PC-3 (cell line): ENCODE data around the gene CRAMP1. TPM values are rescaled to one million over a fixed set of nuclear protein-coding genes. Genes with fewer than 3 reads are reported as not detected.

Experiments
- ATAC-seq: fragments of 200-7000 bp; cut with Tn5 transposase; 2 replicates; pipeline ENCODE4 v1.9.1; 2020; ENCODE audit warnings: mild to moderate bottlenecking, moderate library complexity
- BruUV-seq: library from RNA; stranded (reverse); fragments of 400-500 nt; replicated peaks from 2 replicates; lab custom pipeline; 2021; lab: Mats Ljungman, UMichigan
- CTCF ChIA-PET: fragments of 300-600 bp; sonication (Branson Sonifier 250); formaldehyde crosslinking; loops from one replicate; lab custom pipeline; 2022; ENCODE audit warnings: antibody characterized with exemption; lab: Charles Lee
- POLR2A ChIA-PET: fragments of 300-600 bp; sonication (Branson Sonifier 250); formaldehyde crosslinking; loops from one replicate; lab custom pipeline; 2022; ENCODE audit warnings: antibody characterized with exemption; ENCODE audit not compliant: unreplicated experiment; lab: Charles Lee
- DNase-seq: peaks from one replicate; pipeline ENCODE4 v3.0.0-alpha.2; 2015
- H2AFZ ChIP-seq: fragments of 300-600 bp; sonication (generic); 2 replicates; pipeline ENCODE4 v1.6.0; 2016; ENCODE audit warnings: antibody characterized with exemption, low read length
- H3F3A ChIP-seq: fragments of 300-600 bp; sonication (generic); one replicate; pipeline ENCODE4 v1.6.0; 2017; ENCODE audit warnings: antibody characterized with exemption, low read length, control low read depth, mild to moderate bottlenecking; ENCODE audit not compliant: unreplicated experiment
- H3K27ac ChIP-seq: fragments of 300-600 bp; sonication (generic); 2 replicates; pipeline ENCODE4 v1.5.1; 2016; ENCODE audit warnings: mild to moderate bottlenecking, low read length
- H3K27me3 ChIP-seq: fragments of 300-600 bp; sonication (generic); 2 replicates; pipeline ENCODE4 v1.6.1; 2016; ENCODE audit warnings: low read length, mixed read lengths
- H3K36me3 ChIP-seq: fragments of 300-600 bp; sonication (generic); 2 replicates; pipeline ENCODE4 v1.6.1; 2016; ENCODE audit warnings: low read depth, mixed run types, low read length, mixed read lengths
- H3K4me1 ChIP-seq: fragments of 300-600 bp; sonication (generic); 2 replicates; pipeline ENCODE4 v1.5.1; 2016; ENCODE audit warnings: low read length; ENCODE audit not compliant: insufficient read depth
- H3K4me2 ChIP-seq: fragments of 300-600 bp; sonication (generic); 2 replicates; pipeline ENCODE4 v1.6.0; 2016; ENCODE audit warnings: low read length
- H3K4me3 ChIP-seq: fragments of 300-600 bp; sonication (generic); 2 replicates; pipeline ENCODE4 v1.5.1; 2016; ENCODE audit warnings: mild to moderate bottlenecking, low read length, mixed read lengths
- H3K79me2 ChIP-seq: fragments of 300-600 bp; sonication (generic); 2 replicates; pipeline ENCODE4 v1.6.1; 2017; ENCODE audit warnings: low read length, mixed read lengths
- H3K9ac ChIP-seq: fragments of 300-600 bp; sonication (generic); 2 replicates; pipeline ENCODE4 v1.6.0; 2016; ENCODE audit warnings: mild to moderate bottlenecking, low read length
- H3K9me2 ChIP-seq: fragments of 300-600 bp; sonication (generic); replicated peaks from 2 replicates; pipeline ENCODE4 v1.6.1; 2016; ENCODE audit warnings: mixed run types, low read length, mixed read lengths
- H3K9me3 ChIP-seq: fragments of 300-600 bp; sonication (generic); 2 replicates; pipeline ENCODE4 v1.6.1; 2016; ENCODE audit warnings: low read length, mixed read lengths
- H4K20me1 ChIP-seq: fragments of 300-600 bp; sonication (generic); 2 replicates; pipeline ENCODE4 v1.6.1; 2016; ENCODE audit warnings: low read length, mixed read lengths
- CTCF ChIP-seq: fragments of 300-600 bp; sonication (generic); conservative IDR thresholded peaks from 2 replicates; pipeline ENCODE4 v1.5.1; 2017; ENCODE audit warnings: antibody characterized with exemption, low read depth, mild to moderate bottlenecking, low read length
- EZH2 ChIP-seq: fragments of 300-600 bp; sonication (generic); IDR thresholded peaks from one replicate; pipeline ENCODE4 v1.6.1; 2017; ENCODE audit warnings: antibody characterized with exemption, mild to moderate bottlenecking, low read length; ENCODE audit not compliant: unreplicated experiment
- EZH2phosphoT487 ChIP-seq: fragments of 300-600 bp; sonication (generic); IDR thresholded peaks from 2 replicates; pipeline ENCODE4 v1.6.1; 2018; ENCODE audit warnings: mild to moderate bottlenecking, antibody characterized with exemption, low read length, borderline replicate concordance
- intact Hi-C: fragments of 100-400 bp; cut with micrococcal nuclease; formaldehyde crosslinking; loops from 2 replicates; pipeline ENCODE4 v1.9.0; 2023
- total RNA-seq: library from RNA; depleted of rRNA; stranded (reverse); fragments of >200 nt; gene quantifications from 2 replicates; pipeline ENCODE4 v1.2.3, GENCODE V29; 2014

The CRAMP1 gene
- total RNA-seq, 1 experiment from 2014 or later, result 8.5 TPM

- POLR2A ChIA-PET, result interaction anchor here (0.6 to 1.5 kb wide), 4 partner anchors 30 to 74 kb away, joined by 3 to 4 read pairs (median 4); partner anchors contain the start of genes JPT2, NUBP2 and SPSB3
Measured at GRCh38 chr16:1708768-1709180, 96.6 kb downstream of the CRAMP1 start.

GRCh38 chr16:1709356-1709755 lies 97.2 kb downstream of the CRAMP1 start:
- peaks cover 77% of the 10 kb centered on the region for H3K79me2 ChIP-seq
- no TSS peak for BruUV-seq
- no peak for DNase-seq
- no peak for TF ChIP-seq EZH2
- TF ChIP-seq CTCF, result no peak
- TF ChIP-seq EZH2phosphoT487, result no peak
- no peak overlapping the region for H2AFZ ChIP-seq
- H3F3A ChIP-seq, result peaks cover 4% of the 10 kb centered on the region
- no peaks in the 10 kb centered on the region for H3K9me2 ChIP-seq
- H3K27me3 ChIP-seq, result no peaks in the 10 kb centered on the region
- CTCF ChIA-PET, result interaction anchor here (0.7 to 1.0 kb wide), 2 partner anchors 14 to 111 kb away, joined by 3 to 4 read pairs; no protein-coding TSS in a partner anchor
- H3K27ac ChIP-seq, result 0 out of 2 replicates have a peak overlapping the region, but pooled peaks have one; percentile 13
- ATAC-seq, result no peak
- peaks cover 17% of the 10 kb centered on the region for H4K20me1 ChIP-seq
- peak overlapping the region; percentile 43; the same call in 1 of the 2 replicates for H3K4me3 ChIP-seq
- no peaks in the 10 kb centered on the region for H3K36me3 ChIP-seq
- no peaks in the 10 kb centered on the region for H3K9me3 ChIP-seq
- intact Hi-C loops, result loop anchor here (5.0 kb wide), 1 partner anchor 97 kb away; the partner anchor contains the start of genes CRAMP1 and IFT140
- peak overlapping the region; percentile 85 for H3K4me2 ChIP-seq
- no peak overlapping the region for H3K9ac ChIP-seq
- POLR2A ChIA-PET, result interaction anchor here (0.6 to 1.5 kb wide), 3 partner anchors 31 to 33 kb away, joined by 3 to 4 read pairs (median 4); partner anchors contain the start of gene JPT2
- peaks cover 27% of the 10 kb centered on the region for H3K4me1 ChIP-seq

More at GRCh38 chr16:1708768-1709180, 96.6 kb downstream of the CRAMP1 start:
- peak; percentile 81 for DNase-seq
- CTCF ChIA-PET, result interaction anchor here (0.6 to 1.0 kb wide), 3 partner anchors 14 to 652 kb away, joined by 3 to 4 read pairs (median 3); no protein-coding TSS in a partner anchor
- Histone ChIP-seq H3K9me2 (no peaks in the 10 kb centered on the region), H3K9me3 (no peaks in the 10 kb centered on the region), H2AFZ (no peak overlapping the region), H3K27me3 (no peaks in the 10 kb centered on the region), H3K4me3 (peak overlapping the region; percentile 96; the same call in 1 of the 2 replicates), H3K36me3 (no peaks in the 10 kb centered on the region), H3K9ac (no peak overlapping the region), H3F3A (peaks cover 4% of the 10 kb centered on the region), H3K79me2 (peaks cover 71% of the 10 kb centered on the region), H4K20me1 (peaks cover 17% of the 10 kb centered on the region), H3K27ac (no peak overlapping the region), H3K4me1 (peaks cover 27% of the 10 kb centered on the region), H3K4me2 (peak overlapping the region; percentile 85)
- TF ChIP-seq EZH2phosphoT487 (no peak), EZH2 (no peak), CTCF (no peak)
- peak; percentile 68 for ATAC-seq
- intact Hi-C loops, result loop anchor here (5.0 kb wide), 1 partner anchor 96 kb away; the partner anchor contains the start of genes CRAMP1 and IFT140
- BruUV-seq, result no TSS peak
